ENCODE measurements around the gene B4GALNT2. TPM values are rescaled to one million over a fixed set of nuclear protein-coding genes. Genes with fewer than 3 reads are reported as not detected.
"Not testable (repeated sequence)": the region's sequence is repeated elsewhere in the genome, so short reads cannot be mapped to it uniquely, and the experiment has no call there.

B4GALNT2 gene
- total RNA-seq, 5 donors from 2014 or later (not counting 1 experiment from before 2014, with no cell fraction given) = 0.03 to 0.19 TPM; not detected in 3

- POLR2A ChIA-PET; H3K9me3 Mint-ChIP-seq; H3K9me3 ChIP-seq; H3K4me3 ChIP-seq (ENCODE audit: control insufficient read depth in 1 of 2, extremely low read depth in 1 of 2, low read length in 1 of 2); H3K4me1 Mint-ChIP-seq; H3K27ac ChIP-seq (ENCODE audit: low read length); H3K36me3 Mint-ChIP-seq; H3K27ac Mint-ChIP-seq; H3K4me1 ChIP-seq (ENCODE audit: control insufficient read depth in 1 of 2, extremely low read depth in 1 of 2, insufficient read depth in 2 of 2, low read length in 2 of 2); H3K36me3 ChIP-seq (ENCODE audit: control insufficient read depth in 2 of 2, extremely low read depth in 1 of 2, insufficient read depth in 1 of 2, low read length in 1 of 2); H3K4me3 Mint-ChIP-seq; CTCF ChIA-PET; DNase-seq; ATAC-seq (replicated peaks in 1 of 4): not testable (repeated sequence)
- no CpG with 5 or more reads among the region's 3 CpGs for WGBS (ENCODE audit: insufficient coverage)
- H3K27me3 Mint-ChIP-seq = peaks cover 46 to 50% of the 10 kb centered on the region in 2 donors
- peaks cover 4 to 21% of the 10 kb centered on the region in 2 experiments for H3K27me3 ChIP-seq (replicated peaks in 1 of 2; ENCODE audit: control insufficient read depth in 2 of 2, extremely low read depth in 1 of 2, insufficient read depth in 2 of 2, low read length in 1 of 2)
These were observed 13.1 kb downstream of the B4GALNT2 start for GRCh38 chr17:49145654-49146053.

GRCh38 chr17:49146620-49147306 is 14.2 kb downstream of the B4GALNT2 start:
- no peaks in the 10 kb centered on the region for H3K36me3 ChIP-seq (ENCODE audit: control insufficient read depth in 2 of 2, extremely low read depth in 1 of 2, insufficient read depth in 1 of 2, low read length in 1 of 2)
- no peak for DNase-seq
- no peak overlapping the region for H3K4me3 Mint-ChIP-seq
- ATAC-seq (replicated peaks in 1 of 4) = no peak
- WGBS (ENCODE audit: insufficient coverage) = 100% methylated on average over 1 of the region's 3 CpGs
- H3K27ac ChIP-seq (ENCODE audit: low read length) = no peak overlapping the region
- no peaks in the 10 kb centered on the region for H3K4me1 Mint-ChIP-seq
- peaks cover 0 to 18% of the 10 kb centered on the region in 2 experiments for H3K27me3 ChIP-seq (replicated peaks in 1 of 2; ENCODE audit: control insufficient read depth in 2 of 2, extremely low read depth in 1 of 2, insufficient read depth in 2 of 2, low read length in 1 of 2)
- no peak overlapping the region for H3K4me3 ChIP-seq (ENCODE audit: control insufficient read depth in 1 of 2, extremely low read depth in 1 of 2, low read length in 1 of 2)
- CTCF ChIA-PET = no interaction called here
- no peaks in the 10 kb centered on the region for H3K36me3 Mint-ChIP-seq
- H3K27me3 Mint-ChIP-seq = peaks cover 39 to 45% of the 10 kb centered on the region in 2 donors
- no peaks in the 10 kb centered on the region for H3K9me3 ChIP-seq
- POLR2A ChIA-PET = interaction anchor here in 1 of 2 donors (0.6 kb wide), 1 partner anchor 10 kb away, joined by 3 read pairs; no protein-coding TSS in a partner anchor
- H3K27ac Mint-ChIP-seq = no peak overlapping the region
- H3K9me3 Mint-ChIP-seq = no peaks in the 10 kb centered on the region
- H3K4me1 ChIP-seq (ENCODE audit: control insufficient read depth in 1 of 2, extremely low read depth in 1 of 2, insufficient read depth in 2 of 2, low read length in 2 of 2) = no peaks in the 10 kb centered on the region

GRCh38 chr17:49148171-49148570 is 15.6 kb downstream of the B4GALNT2 start:
- Histone ChIP-seq H3K4me1 (ENCODE audit: control insufficient read depth in 1 of 2, extremely low read depth in 1 of 2, insufficient read depth in 2 of 2, low read length in 2 of 2) (no peaks in the 10 kb centered on the region), H3K27ac (ENCODE audit: low read length) (no peak overlapping the region), H3K27me3 (replicated peaks in 1 of 2; ENCODE audit: control insufficient read depth in 2 of 2, extremely low read depth in 1 of 2, insufficient read depth in 2 of 2, low read length in 1 of 2) (peaks cover 0 to 25% of the 10 kb centered on the region in 2 experiments), H3K36me3 (ENCODE audit: control insufficient read depth in 2 of 2, extremely low read depth in 1 of 2, insufficient read depth in 1 of 2, low read length in 1 of 2) (no peaks in the 10 kb centered on the region), H3K4me3 (ENCODE audit: control insufficient read depth in 1 of 2, extremely low read depth in 1 of 2, low read length in 1 of 2) (no peak overlapping the region), H3K9me3 (no peaks in the 10 kb centered on the region)
- no peaks in the 10 kb centered on the region for H3K4me1 Mint-ChIP-seq
- H3K27me3 Mint-ChIP-seq = peaks cover 34 to 38% of the 10 kb centered on the region in 2 donors
- H3K4me3 Mint-ChIP-seq = no peak overlapping the region
- ChIA-PET POLR2A (no interaction called here), CTCF (no interaction called here)
- no peaks in the 10 kb centered on the region for H3K36me3 Mint-ChIP-seq
- WGBS (ENCODE audit: insufficient coverage) = 86% methylated on average over 2 of the region's 6 CpGs
- no peaks in the 10 kb centered on the region for H3K9me3 Mint-ChIP-seq
- ATAC-seq (replicated peaks in 1 of 4) (no peak), DNase-seq (no peak)
- H3K27ac Mint-ChIP-seq = no peak overlapping the region

- Mint-ChIP-seq H3K36me3 (no peaks in the 10 kb centered on the region), H3K27ac (no peak overlapping the region)
- CTCF ChIA-PET = no interaction called here
These were observed 19.4 kb downstream of the B4GALNT2 start for GRCh38 chr17:49151996-49152395.

GRCh38 chr17:49156256-49156655 is 23.7 kb downstream of the B4GALNT2 start:
- DNase-seq = no peak
- H3K4me3 ChIP-seq (ENCODE audit: control insufficient read depth in 1 of 2, extremely low read depth in 1 of 2, low read length in 1 of 2) = no peak overlapping the region
- 39% methylated on average over 6 of the region's 11 CpGs for WGBS (ENCODE audit: insufficient coverage)
- H3K9me3 Mint-ChIP-seq = no peaks in the 10 kb centered on the region
- H3K27me3 Mint-ChIP-seq = peaks cover 34 to 53% of the 10 kb centered on the region in 2 donors
- no peaks in the 10 kb centered on the region for H3K9me3 ChIP-seq
- ChIA-PET POLR2A (interaction anchor here in 1 of 2 donors (1.1 kb wide), 1 partner anchor 10 kb away, joined by 3 read pairs; no protein-coding TSS in a partner anchor), CTCF (no interaction called here)
- ATAC-seq (replicated peaks in 1 of 4) = no peak
- no peak overlapping the region for H3K27ac ChIP-seq (ENCODE audit: low read length)
- no peaks in the 10 kb centered on the region for H3K36me3 Mint-ChIP-seq
- H3K4me3 Mint-ChIP-seq = no peak overlapping the region
- no peaks in the 10 kb centered on the region for H3K4me1 ChIP-seq (ENCODE audit: control insufficient read depth in 1 of 2, extremely low read depth in 1 of 2, insufficient read depth in 2 of 2, low read length in 2 of 2)
- no peaks in the 10 kb centered on the region for H3K36me3 ChIP-seq (ENCODE audit: control insufficient read depth in 2 of 2, extremely low read depth in 1 of 2, insufficient read depth in 1 of 2, low read length in 1 of 2)
- no peak overlapping the region for H3K27ac Mint-ChIP-seq
- H3K4me1 Mint-ChIP-seq = no peaks in the 10 kb centered on the region
- peaks cover 4 to 44% of the 10 kb centered on the region in 2 experiments for H3K27me3 ChIP-seq (replicated peaks in 1 of 2; ENCODE audit: control insufficient read depth in 2 of 2, extremely low read depth in 1 of 2, insufficient read depth in 2 of 2, low read length in 1 of 2)

More at GRCh38 chr17:49151996-49152395, 19.4 kb downstream of the B4GALNT2 start:
- peaks cover 0 to 31% of the 10 kb centered on the region in 2 experiments for H3K27me3 ChIP-seq (replicated peaks in 1 of 2; ENCODE audit: control insufficient read depth in 2 of 2, extremely low read depth in 1 of 2, insufficient read depth in 2 of 2, low read length in 1 of 2)
- Mint-ChIP-seq H3K4me3 (no peak overlapping the region), H3K4me1 (no peaks in the 10 kb centered on the region), H3K27me3 (peaks cover 17 to 28% of the 10 kb centered on the region in 2 donors), H3K9me3 (no peaks in the 10 kb centered on the region)
- POLR2A ChIA-PET = no interaction called here
- H3K4me3 ChIP-seq (ENCODE audit: control insufficient read depth in 1 of 2, extremely low read depth in 1 of 2, low read length in 1 of 2) = no peak overlapping the region
- no peak overlapping the region for H3K27ac ChIP-seq (ENCODE audit: low read length)
- WGBS (ENCODE audit: insufficient coverage) = 92% methylated on average over 2 of the region's 4 CpGs
- DNase-seq (no peak), ATAC-seq (replicated peaks in 1 of 4) (no peak)
- H3K4me1 ChIP-seq (ENCODE audit: control insufficient read depth in 1 of 2, extremely low read depth in 1 of 2, insufficient read depth in 2 of 2, low read length in 2 of 2) = no peaks in the 10 kb centered on the region
- no peaks in the 10 kb centered on the region for H3K9me3 ChIP-seq
- H3K36me3 ChIP-seq (ENCODE audit: control insufficient read depth in 2 of 2, extremely low read depth in 1 of 2, insufficient read depth in 1 of 2, low read length in 1 of 2) = no peaks in the 10 kb centered on the region

- peaks cover 4 to 35% of the 10 kb centered on the region in 2 experiments for H3K27me3 ChIP-seq (replicated peaks in 1 of 2; ENCODE audit: control insufficient read depth in 2 of 2, extremely low read depth in 1 of 2, insufficient read depth in 2 of 2, low read length in 1 of 2)
- Mint-ChIP-seq H3K4me3 (no peak overlapping the region), H3K36me3 (no peaks in the 10 kb centered on the region), H3K27me3 (peaks cover 34 to 48% of the 10 kb centered on the region in 2 donors), H3K27ac (no peak overlapping the region), H3K9me3 (no peaks in the 10 kb centered on the region), H3K4me1 (no peaks in the 10 kb centered on the region)
- H3K36me3 ChIP-seq (ENCODE audit: control insufficient read depth in 2 of 2, extremely low read depth in 1 of 2, insufficient read depth in 1 of 2, low read length in 1 of 2) = no peaks in the 10 kb centered on the region
- DNase-seq = no peak
- no peak for ATAC-seq (replicated peaks in 1 of 4)
- no peaks in the 10 kb centered on the region for H3K9me3 ChIP-seq
- ChIA-PET POLR2A (no interaction called here), CTCF (no interaction called here)
- no peaks in the 10 kb centered on the region for H3K4me1 ChIP-seq (ENCODE audit: control insufficient read depth in 1 of 2, extremely low read depth in 1 of 2, insufficient read depth in 2 of 2, low read length in 2 of 2)
- no peak overlapping the region for H3K27ac ChIP-seq (ENCODE audit: low read length)
- 89% methylated on average over 7 of the region's 8 CpGs for WGBS (ENCODE audit: insufficient coverage)
- no peak overlapping the region for H3K4me3 ChIP-seq (ENCODE audit: control insufficient read depth in 1 of 2, extremely low read depth in 1 of 2, low read length in 1 of 2)
These were observed 25.2 kb downstream of the B4GALNT2 start for GRCh38 chr17:49157784-49158183.
